Measurements from ENCODE around the gene DEDD. TPM values are rescaled to one million over a fixed set of nuclear protein-coding genes. Genes with fewer than 3 reads are reported as not detected.

DEDD gene
- total and polyA plus RNA-seq, 2 experiments from 2014 or later: 22.8 to 35.3 TPM

DNA sequence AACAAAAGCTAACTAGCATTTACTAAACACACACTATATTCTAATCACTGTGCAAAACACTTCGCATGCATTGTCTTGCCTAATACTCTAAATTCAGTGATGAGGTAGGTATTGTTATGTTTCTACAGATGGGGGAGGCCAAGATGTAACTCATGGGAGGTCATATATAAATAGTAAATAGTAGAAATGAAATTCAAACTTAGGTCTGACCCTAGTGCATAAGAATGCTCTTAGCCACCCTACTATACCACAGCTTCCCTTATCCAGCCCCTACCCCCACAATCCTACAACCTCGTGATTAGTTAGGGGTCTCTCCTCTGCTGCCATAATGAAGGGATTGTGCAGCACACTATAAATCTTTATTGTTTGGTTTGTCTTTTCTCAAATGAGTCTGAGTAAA is 17.9 kb downstream of the DEDD start:
- no peaks in the 10 kb centered on the region for H3K27me3 ChIP-seq (ENCODE audit: insufficient read depth)
- H2AFZ ChIP-seq: no peak overlapping the region
- no peaks in the 10 kb centered on the region for H3K9me2 ChIP-seq (ENCODE audit: insufficient read depth)
- TF ChIP-seq ZNF331 (CRISPR knock-in tag; IDR thresholded peaks at IDR 0.05; ENCODE audit: low read depth): no peak
- TF ChIP-seq, protein P1, sequence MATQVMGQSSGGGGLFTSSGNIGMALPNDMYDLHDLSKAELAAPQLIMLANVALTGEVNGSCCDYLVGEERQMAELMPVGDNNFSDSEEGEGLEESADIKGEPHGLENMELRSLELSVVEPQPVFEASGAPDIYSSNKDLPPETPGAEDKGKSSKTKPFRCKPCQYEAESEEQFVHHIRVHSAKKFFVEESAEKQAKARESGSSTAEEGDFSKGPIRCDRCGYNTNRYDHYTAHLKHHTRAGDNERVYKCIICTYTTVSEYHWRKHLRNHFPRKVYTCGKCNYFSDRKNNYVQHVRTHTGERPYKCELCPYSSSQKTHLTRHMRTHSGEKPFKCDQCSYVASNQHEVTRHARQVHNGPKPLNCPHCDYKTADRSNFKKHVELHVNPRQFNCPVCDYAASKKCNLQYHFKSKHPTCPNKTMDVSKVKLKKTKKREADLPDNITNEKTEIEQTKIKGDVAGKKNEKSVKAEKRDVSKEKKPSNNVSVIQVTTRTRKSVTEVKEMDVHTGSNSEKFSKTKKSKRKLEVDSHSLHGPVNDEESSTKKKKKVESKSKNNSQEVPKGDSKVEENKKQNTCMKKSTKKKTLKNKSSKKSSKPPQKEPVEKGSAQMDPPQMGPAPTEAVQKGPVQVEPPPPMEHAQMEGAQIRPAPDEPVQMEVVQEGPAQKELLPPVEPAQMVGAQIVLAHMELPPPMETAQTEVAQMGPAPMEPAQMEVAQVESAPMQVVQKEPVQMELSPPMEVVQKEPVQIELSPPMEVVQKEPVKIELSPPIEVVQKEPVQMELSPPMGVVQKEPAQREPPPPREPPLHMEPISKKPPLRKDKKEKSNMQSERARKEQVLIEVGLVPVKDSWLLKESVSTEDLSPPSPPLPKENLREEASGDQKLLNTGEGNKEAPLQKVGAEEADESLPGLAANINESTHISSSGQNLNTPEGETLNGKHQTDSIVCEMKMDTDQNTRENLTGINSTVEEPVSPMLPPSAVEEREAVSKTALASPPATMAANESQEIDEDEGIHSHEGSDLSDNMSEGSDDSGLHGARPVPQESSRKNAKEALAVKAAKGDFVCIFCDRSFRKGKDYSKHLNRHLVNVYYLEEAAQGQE (IDR thresholded peaks at IDR 0.05; ENCODE audit: unreplicated experiment): no peak
- no peak for TF ChIP-seq EZH2 (IDR thresholded peaks at IDR 0.05; ENCODE audit: low read depth, unreplicated experiment)
- no peak for TF ChIP-seq STAT1 (IDR thresholded peaks at IDR 0.05; ENCODE audit: unreplicated experiment)
- TF ChIP-seq POLR2AphosphoS5 (IDR thresholded peaks at IDR 0.05; ENCODE audit: low read depth): no peak
- TF ChIP-seq, protein P2, sequence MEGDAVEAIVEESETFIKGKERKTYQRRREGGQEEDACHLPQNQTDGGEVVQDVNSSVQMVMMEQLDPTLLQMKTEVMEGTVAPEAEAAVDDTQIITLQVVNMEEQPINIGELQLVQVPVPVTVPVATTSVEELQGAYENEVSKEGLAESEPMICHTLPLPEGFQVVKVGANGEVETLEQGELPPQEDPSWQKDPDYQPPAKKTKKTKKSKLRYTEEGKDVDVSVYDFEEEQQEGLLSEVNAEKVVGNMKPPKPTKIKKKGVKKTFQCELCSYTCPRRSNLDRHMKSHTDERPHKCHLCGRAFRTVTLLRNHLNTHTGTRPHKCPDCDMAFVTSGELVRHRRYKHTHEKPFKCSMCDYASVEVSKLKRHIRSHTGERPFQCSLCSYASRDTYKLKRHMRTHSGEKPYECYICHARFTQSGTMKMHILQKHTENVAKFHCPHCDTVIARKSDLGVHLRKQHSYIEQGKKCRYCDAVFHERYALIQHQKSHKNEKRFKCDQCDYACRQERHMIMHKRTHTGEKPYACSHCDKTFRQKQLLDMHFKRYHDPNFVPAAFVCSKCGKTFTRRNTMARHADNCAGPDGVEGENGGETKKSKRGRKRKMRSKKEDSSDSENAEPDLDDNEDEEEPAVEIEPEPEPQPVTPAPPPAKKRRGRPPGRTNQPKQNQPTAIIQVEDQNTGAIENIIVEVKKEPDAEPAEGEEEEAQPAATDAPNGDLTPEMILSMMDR (conservative IDR thresholded peaks at IDR 0.05; ENCODE audit: low read depth in 2 of 2): no peak
- no peak for TF ChIP-seq NANOG (IDR thresholded peaks at IDR 0.05; ENCODE audit: borderline replicate concordance)
- no peak for TF ChIP-seq CREB1 (CRISPR knock-in tag; IDR thresholded peaks at IDR 0.05; ENCODE audit: low read depth)
- TF ChIP-seq, protein P3, sequence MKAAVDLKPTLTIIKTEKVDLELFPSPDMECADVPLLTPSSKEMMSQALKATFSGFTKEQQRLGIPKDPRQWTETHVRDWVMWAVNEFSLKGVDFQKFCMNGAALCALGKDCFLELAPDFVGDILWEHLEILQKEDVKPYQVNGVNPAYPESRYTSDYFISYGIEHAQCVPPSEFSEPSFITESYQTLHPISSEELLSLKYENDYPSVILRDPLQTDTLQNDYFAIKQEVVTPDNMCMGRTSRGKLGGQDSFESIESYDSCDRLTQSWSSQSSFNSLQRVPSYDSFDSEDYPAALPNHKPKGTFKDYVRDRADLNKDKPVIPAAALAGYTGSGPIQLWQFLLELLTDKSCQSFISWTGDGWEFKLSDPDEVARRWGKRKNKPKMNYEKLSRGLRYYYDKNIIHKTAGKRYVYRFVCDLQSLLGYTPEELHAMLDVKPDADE (IDR thresholded peaks at IDR 0.05): no peak
- TF ChIP-seq, protein P4, sequence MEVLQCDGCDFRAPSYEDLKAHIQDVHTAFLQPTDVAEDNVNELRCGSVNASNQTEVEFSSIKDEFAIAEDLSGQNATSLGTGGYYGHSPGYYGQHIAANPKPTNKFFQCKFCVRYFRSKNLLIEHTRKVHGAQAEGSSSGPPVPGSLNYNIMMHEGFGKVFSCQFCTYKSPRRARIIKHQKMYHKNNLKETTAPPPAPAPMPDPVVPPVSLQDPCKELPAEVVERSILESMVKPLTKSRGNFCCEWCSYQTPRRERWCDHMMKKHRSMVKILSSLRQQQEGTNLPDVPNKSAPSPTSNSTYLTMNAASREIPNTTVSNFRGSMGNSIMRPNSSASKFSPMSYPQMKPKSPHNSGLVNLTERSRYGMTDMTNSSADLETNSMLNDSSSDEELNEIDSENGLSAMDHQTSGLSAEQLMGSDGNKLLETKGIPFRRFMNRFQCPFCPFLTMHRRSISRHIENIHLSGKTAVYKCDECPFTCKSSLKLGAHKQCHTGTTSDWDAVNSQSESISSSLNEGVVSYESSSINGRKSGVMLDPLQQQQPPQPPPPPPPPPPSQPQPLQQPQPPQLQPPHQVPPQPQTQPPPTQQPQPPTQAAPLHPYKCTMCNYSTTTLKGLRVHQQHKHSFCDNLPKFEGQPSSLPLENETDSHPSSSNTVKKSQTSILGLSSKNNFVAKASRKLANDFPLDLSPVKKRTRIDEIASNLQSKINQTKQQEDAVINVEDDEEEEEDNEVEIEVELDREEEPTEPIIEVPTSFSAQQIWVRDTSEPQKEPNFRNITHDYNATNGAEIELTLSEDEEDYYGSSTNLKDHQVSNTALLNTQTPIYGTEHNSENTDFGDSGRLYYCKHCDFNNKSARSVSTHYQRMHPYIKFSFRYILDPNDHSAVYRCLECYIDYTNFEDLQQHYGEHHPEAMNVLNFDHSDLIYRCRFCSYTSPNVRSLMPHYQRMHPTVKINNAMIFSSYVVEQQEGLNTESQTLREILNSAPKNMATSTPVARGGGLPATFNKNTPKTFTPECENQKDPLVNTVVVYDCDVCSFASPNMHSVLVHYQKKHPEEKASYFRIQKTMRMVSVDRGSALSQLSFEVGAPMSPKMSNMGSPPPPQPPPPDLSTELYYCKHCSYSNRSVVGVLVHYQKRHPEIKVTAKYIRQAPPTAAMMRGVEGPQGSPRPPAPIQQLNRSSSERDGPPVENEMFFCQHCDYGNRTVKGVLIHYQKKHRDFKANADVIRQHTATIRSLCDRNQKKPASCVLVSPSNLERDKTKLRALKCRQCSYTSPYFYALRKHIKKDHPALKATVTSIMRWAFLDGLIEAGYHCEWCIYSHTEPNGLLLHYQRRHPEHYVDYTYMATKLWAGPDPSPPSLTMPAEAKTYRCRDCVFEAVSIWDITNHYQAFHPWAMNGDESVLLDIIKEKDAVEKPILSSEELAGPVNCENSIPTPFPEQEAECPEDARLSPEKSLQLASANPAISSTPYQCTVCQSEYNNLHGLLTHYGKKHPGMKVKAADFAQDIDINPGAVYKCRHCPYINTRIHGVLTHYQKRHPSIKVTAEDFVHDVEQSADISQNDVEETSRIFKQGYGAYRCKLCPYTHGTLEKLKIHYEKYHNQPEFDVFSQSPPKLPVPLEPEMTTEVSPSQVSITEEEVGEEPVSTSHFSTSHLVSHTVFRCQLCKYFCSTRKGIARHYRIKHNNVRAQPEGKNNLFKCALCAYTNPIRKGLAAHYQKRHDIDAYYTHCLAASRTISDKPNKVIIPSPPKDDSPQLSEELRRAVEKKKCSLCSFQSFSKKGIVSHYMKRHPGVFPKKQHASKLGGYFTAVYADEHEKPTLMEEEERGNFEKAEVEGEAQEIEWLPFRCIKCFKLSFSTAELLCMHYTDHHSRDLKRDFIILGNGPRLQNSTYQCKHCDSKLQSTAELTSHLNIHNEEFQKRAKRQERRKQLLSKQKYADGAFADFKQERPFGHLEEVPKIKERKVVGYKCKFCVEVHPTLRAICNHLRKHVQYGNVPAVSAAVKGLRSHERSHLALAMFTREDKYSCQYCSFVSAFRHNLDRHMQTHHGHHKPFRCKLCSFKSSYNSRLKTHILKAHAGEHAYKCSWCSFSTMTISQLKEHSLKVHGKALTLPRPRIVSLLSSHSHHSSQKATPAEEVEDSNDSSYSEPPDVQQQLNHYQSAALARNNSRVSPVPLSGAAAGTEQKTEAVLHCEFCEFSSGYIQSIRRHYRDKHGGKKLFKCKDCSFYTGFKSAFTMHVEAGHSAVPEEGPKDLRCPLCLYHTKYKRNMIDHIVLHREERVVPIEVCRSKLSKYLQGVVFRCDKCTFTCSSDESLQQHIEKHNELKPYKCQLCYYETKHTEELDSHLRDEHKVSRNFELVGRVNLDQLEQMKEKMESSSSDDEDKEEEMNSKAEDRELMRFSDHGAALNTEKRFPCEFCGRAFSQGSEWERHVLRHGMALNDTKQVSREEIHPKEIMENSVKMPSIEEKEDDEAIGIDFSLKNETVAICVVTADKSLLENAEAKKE (CRISPR knock-in tag; IDR thresholded peaks at IDR 0.05): no peak
- no peak for TF ChIP-seq JUNB (IDR thresholded peaks at IDR 0.05; ENCODE audit: unreplicated experiment)
- no peak overlapping the region for H3K4me3 ChIP-seq
- Mint-ChIP-seq H3K27me3 (ENCODE audit: insufficient read depth, low read depth, poor library complexity) (peaks cover 14% of the 10 kb centered on the region), H3K4me1 (peaks cover 15% of the 10 kb centered on the region), H3K27ac (no peak overlapping the region), H3K9me3 (no peaks in the 10 kb centered on the region), H3K4me3 (no peak overlapping the region), H3K36me3 (ENCODE audit: low read depth) (0 out of 3 replicates have a peak, but pooled peaks cover 2% of the 10 kb centered on the region)
- H3K36me3 ChIP-seq (ENCODE audit: insufficient read depth): no peaks in the 10 kb centered on the region
- no peak for DNase-seq (ENCODE audit: low spot score)
- H3K79me2 ChIP-seq (replicated peaks; ENCODE audit: insufficient read depth): peaks cover 86% of the 10 kb centered on the region
- H3K4me1 ChIP-seq (ENCODE audit: insufficient read depth): peaks cover 21% of the 10 kb centered on the region
- no peak overlapping the region for H3K4me2 ChIP-seq
- peaks cover 51% of the 10 kb centered on the region for H4K20me1 ChIP-seq (replicated peaks; ENCODE audit: insufficient read depth)
- peaks cover 34% of the 10 kb centered on the region for H3F3A ChIP-seq (replicated peaks; ENCODE audit: low read depth)
- no peak overlapping the region for H3K27ac ChIP-seq (ENCODE audit: low read depth)
- no peak for ATAC-seq
